GM18505 (cell line): ENCODE data around the gene FAM234A.

Experiments used
- ATAC-seq: cut with Tn5 transposase; IDR thresholded peaks from one replicate; pipeline ENCODE4 v1.9.1; 2021; ENCODE audit not compliant: unreplicated experiment
- POLR2A ChIP-seq: IDR thresholded peaks from 4 replicates; pipeline ENCODE4 v1.6.1; 2011; ENCODE audit warnings: borderline replicate concordance; ENCODE audit not compliant: insufficient read depth, insufficient read length; ENCODE audit errors: extremely low read depth

FAM234A gene

DNA sequence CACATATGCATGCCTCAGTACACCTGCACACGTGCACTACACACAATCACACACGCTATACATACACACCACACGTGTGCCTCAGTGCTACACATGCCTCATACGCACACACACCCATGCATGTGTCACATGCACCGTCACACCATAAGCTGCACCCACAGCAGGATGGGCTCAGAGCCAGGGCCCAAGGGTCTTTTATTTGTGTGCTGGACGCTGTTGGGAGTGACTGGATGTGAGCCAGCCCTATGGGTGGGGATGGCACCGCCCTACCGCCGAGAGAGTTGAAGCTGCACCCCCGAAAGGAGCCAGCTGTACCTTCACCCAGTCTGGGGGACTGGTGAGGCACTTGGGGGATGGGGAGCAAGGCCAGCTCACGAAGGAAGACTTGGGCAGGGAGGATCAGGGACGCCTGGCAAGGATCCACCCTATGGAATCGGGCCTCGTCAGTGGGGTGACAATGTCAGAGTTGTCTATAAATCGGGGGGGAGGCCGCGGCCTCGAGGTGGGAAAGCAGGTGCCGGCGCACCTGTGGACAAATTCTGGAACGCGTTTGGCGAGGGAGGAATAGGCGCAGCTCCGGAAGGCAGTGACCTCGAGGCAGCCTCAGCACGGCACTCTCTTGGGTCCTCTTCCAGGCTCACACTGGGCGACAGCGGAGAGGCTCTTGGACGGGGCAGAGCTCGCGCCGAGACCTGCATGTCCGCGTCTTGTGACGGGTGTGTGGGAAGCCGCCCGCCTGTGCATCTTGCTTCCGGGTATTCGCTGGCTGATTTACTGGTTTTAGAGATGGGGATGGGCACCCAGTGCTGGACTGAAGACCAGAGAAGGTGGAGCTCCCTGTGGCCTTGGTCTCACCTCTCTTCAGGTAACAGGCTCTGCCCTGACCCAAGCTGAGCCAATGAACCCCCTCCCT, 33.8 kb downstream of the FAM234A start:
- no peak for ATAC-seq
- TF ChIP-seq POLR2A = no peak

DNA sequence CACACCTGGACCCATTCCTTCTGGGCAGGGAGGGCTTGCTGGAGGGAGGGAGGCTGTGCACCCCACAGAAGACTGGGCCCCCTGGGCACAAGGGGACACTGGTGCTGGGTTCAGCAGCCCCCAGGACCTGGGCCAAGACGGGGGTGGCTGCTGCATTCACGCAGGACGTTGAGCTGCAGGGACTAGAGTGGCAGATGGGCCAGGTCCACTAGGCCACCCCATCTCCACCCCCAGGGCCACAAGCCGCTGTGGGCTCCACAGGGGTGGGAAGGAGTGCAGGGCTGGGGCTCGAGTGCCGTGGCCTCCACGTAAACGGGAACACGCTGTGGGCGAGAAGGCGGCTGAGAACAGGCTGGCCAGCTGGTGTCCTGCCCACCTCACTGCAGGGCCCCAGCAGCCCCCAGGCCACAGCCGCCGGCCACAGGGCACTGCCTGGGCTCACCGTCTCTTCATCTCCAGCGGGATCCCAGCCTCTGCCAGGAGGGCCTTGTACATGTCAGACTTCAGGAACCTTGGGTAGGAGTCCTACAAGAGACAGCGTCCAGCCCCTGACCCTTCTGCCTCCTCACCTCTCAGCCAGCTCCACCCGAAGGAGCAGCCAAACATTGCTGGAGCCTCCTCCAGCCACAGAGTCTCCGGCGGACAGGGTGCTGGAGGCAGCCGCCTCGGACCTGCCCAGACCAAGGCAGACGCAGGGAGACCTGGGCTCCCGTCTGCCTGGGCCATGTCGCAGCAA, 34.6 kb downstream of the FAM234A start:
- no peak for TF ChIP-seq POLR2A
- ATAC-seq = no peak

- no peak for TF ChIP-seq POLR2A
- ATAC-seq = no peak
Measured at GRCh38 chr16:270381-271255, 36.0 kb downstream of the FAM234A start.

DNA sequence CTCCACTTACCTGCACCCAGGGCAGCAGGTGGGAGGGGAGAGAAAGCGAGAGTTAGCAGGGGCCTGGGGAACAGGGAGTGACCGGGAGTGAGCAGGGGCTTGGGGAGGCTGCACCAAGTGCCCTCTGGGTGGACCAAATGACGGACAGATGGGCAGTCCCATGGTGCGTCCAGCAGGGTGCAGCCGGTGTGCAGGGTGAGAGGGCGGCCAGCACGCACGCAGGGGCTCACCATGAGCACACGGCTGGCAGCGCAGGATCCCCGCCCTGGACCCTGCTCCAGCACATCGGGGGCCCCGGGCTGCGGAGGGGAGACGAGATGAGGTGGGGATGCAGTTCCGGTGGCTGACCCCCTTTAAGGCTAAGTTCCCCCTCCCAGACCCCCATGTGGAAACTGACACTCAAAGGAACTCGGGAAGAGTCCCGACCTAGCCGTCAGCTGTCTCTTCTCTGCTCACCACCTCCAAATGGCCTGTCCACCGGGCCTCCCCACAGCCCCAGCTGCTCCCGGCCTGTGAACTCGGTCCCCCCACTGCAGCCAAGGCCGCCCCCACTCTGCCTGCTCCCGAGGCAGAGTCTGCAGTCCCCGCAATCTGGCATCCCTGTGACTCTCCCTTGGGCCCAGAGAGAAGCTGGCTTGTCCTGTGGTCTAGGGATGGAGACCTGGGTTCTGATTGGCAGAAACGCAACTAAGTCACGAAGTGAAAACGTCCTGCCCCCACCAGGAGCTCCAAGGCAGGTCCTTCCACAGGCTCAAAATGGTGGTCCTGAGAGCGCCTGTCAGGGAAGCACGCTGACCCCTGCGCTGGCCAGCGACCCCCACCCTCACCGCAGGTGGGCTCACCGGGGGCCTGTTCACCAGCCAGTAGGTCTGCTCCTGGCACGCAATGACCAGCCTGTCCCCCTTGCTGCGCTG, 38.3 kb downstream of the FAM234A start:
- TF ChIP-seq POLR2A = no peak
- no peak for ATAC-seq

GRCh38 chr16:273547-274421, 39.2 kb downstream of the FAM234A start:
- TF ChIP-seq POLR2A = no peak
- no peak for ATAC-seq

- TF ChIP-seq POLR2A = no peak
- ATAC-seq = no peak
Measured at GRCh38 chr16:275041-275641, 40.5 kb downstream of the FAM234A start.

DNA sequence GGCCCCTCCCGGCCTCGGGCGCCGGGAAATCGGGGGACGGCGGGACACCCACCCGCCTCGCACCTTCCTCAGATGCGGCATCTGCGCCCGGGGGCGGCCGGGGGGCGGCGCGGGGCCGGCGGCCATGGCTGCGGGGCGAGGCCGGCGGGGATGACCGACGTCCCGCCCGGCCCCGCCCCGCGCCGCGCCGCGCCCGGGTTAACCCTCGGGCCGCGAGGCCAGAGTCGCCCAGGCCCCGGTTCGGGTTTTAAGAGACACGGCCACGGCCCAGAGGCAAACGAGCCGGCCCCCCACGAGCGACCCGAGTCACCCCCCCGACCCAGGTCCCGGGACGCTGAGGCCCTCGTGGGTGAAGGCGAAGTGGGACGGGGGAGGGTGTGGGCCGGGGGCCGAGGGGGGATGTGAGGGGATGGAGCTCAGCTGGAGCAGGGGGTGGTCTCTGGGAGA, 41.2 kb downstream of the FAM234A start, which contains the start of gene RGS11:
Gene RGS11 (minus strand): TSS at position 159 of the 447 bp plus-strand sequence. CDS start 33 bp downstream, at position 126.
- no peak for ATAC-seq
- no peak for TF ChIP-seq POLR2A

GRCh38 chr16:276426-277077, 41.9 kb downstream of the FAM234A start:
- TF ChIP-seq POLR2A = no peak
- ATAC-seq = no peak

GRCh38 chr16:278863-279366, 44.3 kb downstream of the FAM234A start:
- ATAC-seq = no peak
- TF ChIP-seq POLR2A = no peak

- TF ChIP-seq POLR2A = no peak
- no peak for ATAC-seq
Measured at GRCh38 chr16:279531-279930, 44.9 kb downstream of the FAM234A start.

DNA sequence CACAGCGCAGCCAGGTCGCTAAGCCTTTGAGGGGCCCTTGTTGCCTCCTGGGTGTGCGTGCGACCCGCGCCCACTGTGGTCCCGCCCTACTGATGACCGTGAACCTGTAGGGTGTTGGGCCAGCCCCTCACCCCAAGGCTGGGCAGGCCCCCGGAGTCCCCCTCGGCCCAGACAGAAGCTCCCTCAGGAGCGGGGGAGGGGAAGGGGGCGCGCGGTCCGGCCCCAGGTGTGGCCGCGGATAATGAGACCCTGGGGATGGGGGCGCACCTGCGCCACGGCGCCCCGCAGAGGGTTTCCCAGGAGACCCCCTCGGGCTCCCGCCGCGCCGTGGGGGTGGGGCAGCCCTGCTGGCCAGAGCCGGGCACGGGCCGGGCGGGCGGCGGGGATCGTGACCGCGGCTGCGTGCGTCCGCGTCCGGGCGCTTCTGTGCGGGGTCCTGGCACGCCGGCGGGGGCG, 45.4 kb downstream of the FAM234A start:
- TF ChIP-seq POLR2A = no peak
- ATAC-seq = no peak

- no peak for ATAC-seq
- TF ChIP-seq POLR2A = no peak
Measured at GRCh38 chr16:280552-280951, 45.9 kb downstream of the FAM234A start, which contains the start of gene ARHGDIG. TSS of gene ARHGDIG (plus strand) at chr16:280591. CDS start at chr16:280681, 90 bp downstream.
